Activated CD8-positive, alpha-beta T cell treated with anti-CD3 and anti-CD28 coated beads for 36 hours (primary cell): ENCODE results near the gene OCSTAMP. TPM values are rescaled to one million over a fixed set of nuclear protein-coding genes. Genes with fewer than 3 reads are reported as not detected.

Source experiments
- ATAC-seq: fragments of 200-7000 bp; cut with Tn5 transposase; one replicate; pipeline ENCODE4 v1.10.0; 2021; ENCODE audit warnings: mild to moderate bottlenecking, moderate library complexity
- CTCF ChIA-PET: fragments of 350-600 bp; sonication (Branson Sonifier 250); formaldehyde crosslinking; loops from one replicate; lab custom pipeline; 2021; ENCODE audit warnings: antibody characterized with exemption; lab: Charles Lee
- POLR2A ChIA-PET: fragments of 350-600 bp; sonication (Branson Sonifier 250); formaldehyde crosslinking; loops from one replicate; lab custom pipeline; 2021; ENCODE audit warnings: antibody characterized with exemption; lab: Charles Lee
- DNase-seq: peaks from one replicate; pipeline ENCODE4 v3.0.0-alpha.2; 2020
- H3K27ac Mint-ChIP-seq: one replicate; pipeline ENCODE4 v1.8.0; 2021; ENCODE audit warnings: mild to moderate bottlenecking, mixed read lengths
- H3K27me3 Mint-ChIP-seq: one replicate; pipeline ENCODE4 v1.8.0; 2021; ENCODE audit warnings: mixed read lengths
- H3K36me3 Mint-ChIP-seq: one replicate; pipeline ENCODE4 v1.8.0; 2021; ENCODE audit warnings: low read depth, mixed read lengths
- H3K4me1 Mint-ChIP-seq: one replicate; pipeline ENCODE4 v1.8.0; 2021; ENCODE audit warnings: low read depth, mixed read lengths
- H3K4me3 Mint-ChIP-seq: one replicate; pipeline ENCODE4 v1.8.0; 2021; ENCODE audit warnings: mild to moderate bottlenecking, moderate library complexity, mixed read lengths
- H3K9me3 Mint-ChIP-seq: one replicate; pipeline ENCODE4 v1.8.0; 2021; ENCODE audit warnings: mixed read lengths
- CTCF ChIP-seq: fragments of 200-600 bp; IDR thresholded peaks from one replicate; pipeline ENCODE4 v1.8.0; 2022; ENCODE audit warnings: antibody characterized with exemption, mild to moderate bottlenecking
- intact Hi-C: fragments of 100-400 bp; cut with micrococcal nuclease; formaldehyde crosslinking; loops from one replicate; pipeline ENCODE4 v1.10.0; 2022
- total RNA-seq, 2 experiments: library from RNA; stranded (reverse); gene quantifications; one replicate each; pipeline ENCODE4 v1.2.3, GENCODE V29; 2021

OCSTAMP gene
- total RNA-seq, 2 experiments from 2014 or later, result not detected

GRCh38 chr20:46505506-46505905 lies 44.9 kb downstream of the OCSTAMP start:
- ChIA-PET POLR2A (no interaction called here), CTCF (no interaction called here)
- ATAC-seq (no peak), DNase-seq (no peak)
- H3K27me3 Mint-ChIP-seq, result peaks cover 27% of the 10 kb centered on the region
- no peak overlapping the region for H3K4me3 Mint-ChIP-seq
- intact Hi-C loops, result no loop called here
- H3K9me3 Mint-ChIP-seq, result peaks cover 34% of the 10 kb centered on the region
- peaks cover 21% of the 10 kb centered on the region for H3K4me1 Mint-ChIP-seq
- no peak for TF ChIP-seq CTCF
- H3K36me3 Mint-ChIP-seq, result peaks cover 38% of the 10 kb centered on the region
- no peak overlapping the region for H3K27ac Mint-ChIP-seq

GRCh38 chr20:46501961-46502360 lies 48.5 kb downstream of the OCSTAMP start:
- ChIA-PET POLR2A (no interaction called here), CTCF (no interaction called here)
- DNase-seq, result no peak

GRCh38 chr20:46501337-46501942 lies 49.0 kb downstream of the OCSTAMP start:
- intact Hi-C loops, result no loop called here
- POLR2A ChIA-PET, result no interaction called here

More at GRCh38 chr20:46501961-46502360, 48.5 kb downstream of the OCSTAMP start:
- no peak for ATAC-seq
- TF ChIP-seq CTCF, result no peak
- H3K4me3 Mint-ChIP-seq, result no peak overlapping the region
- H3K36me3 Mint-ChIP-seq, result peaks cover 30% of the 10 kb centered on the region
- peaks cover 44% of the 10 kb centered on the region for H3K9me3 Mint-ChIP-seq
- no peak overlapping the region for H3K27ac Mint-ChIP-seq
- peaks cover 21% of the 10 kb centered on the region for H3K27me3 Mint-ChIP-seq
- intact Hi-C loops, result no loop called here
- H3K4me1 Mint-ChIP-seq, result no peaks in the 10 kb centered on the region

GRCh38 chr20:46494077-46494476 lies 56.4 kb downstream of the OCSTAMP start:
- Mint-ChIP-seq H3K36me3 (no peaks in the 10 kb centered on the region), H3K27ac (no peak overlapping the region), H3K4me3 (no peak overlapping the region), H3K9me3 (no peaks in the 10 kb centered on the region), H3K4me1 (no peaks in the 10 kb centered on the region), H3K27me3 (peaks cover 27% of the 10 kb centered on the region)
- intact Hi-C loops, result no loop called here
- no peak for ATAC-seq
- no peak for DNase-seq
- ChIA-PET CTCF (interaction anchor here (2.0 kb wide), 1 partner anchor 10 kb away, joined by 6 read pairs; no protein-coding TSS in a partner anchor), POLR2A (no interaction called here)
- TF ChIP-seq CTCF, result no peak

More at GRCh38 chr20:46501337-46501942, 49.0 kb downstream of the OCSTAMP start:
- Mint-ChIP-seq H3K4me1 (no peaks in the 10 kb centered on the region), H3K27ac (no peak overlapping the region), H3K4me3 (no peak overlapping the region), H3K27me3 (peaks cover 22% of the 10 kb centered on the region), H3K36me3 (peaks cover 30% of the 10 kb centered on the region), H3K9me3 (peaks cover 44% of the 10 kb centered on the region)
- no peak for ATAC-seq
- CTCF ChIA-PET, result no interaction called here
- TF ChIP-seq CTCF, result no peak
- no peak for DNase-seq

- Mint-ChIP-seq H3K27me3 (peaks cover 34% of the 10 kb centered on the region), H3K4me1 (no peaks in the 10 kb centered on the region), H3K36me3 (no peaks in the 10 kb centered on the region), H3K4me3 (no peak overlapping the region), H3K27ac (no peak overlapping the region), H3K9me3 (no peaks in the 10 kb centered on the region)
- POLR2A ChIA-PET, result no interaction called here
- ATAC-seq (no peak), DNase-seq (no peak)
- intact Hi-C loops, result no loop called here
- no peak for TF ChIP-seq CTCF
- CTCF ChIA-PET, result no interaction called here
Observed at GRCh38 chr20:46491354-46491753, 59.1 kb downstream of the OCSTAMP start.

Other genes starting within 250 kb of the OCSTAMP start
- gene CDH22, start 242.2 kb downstream of the OCSTAMP start, total RNA-seq, result not detected
- gene ELMO2, start 144.0 kb downstream of the OCSTAMP start, total RNA-seq, result 10 to 100 TPM; 36.2 to 38.1 TPM
- gene ZNF334, start 37.1 kb downstream of the OCSTAMP start, total RNA-seq, result 1 to 10 TPM; 4.2 to 4.4 TPM
- gene SLC13A3, start 100.8 kb upstream of the OCSTAMP start, total RNA-seq, result not detected
- 10 to 100 TPM; 12.2 to 13.6 TPM for gene TP53RK, start 138.8 kb upstream of the OCSTAMP start, total RNA-seq
- gene SLC2A10, start 159.0 kb upstream of the OCSTAMP start, total RNA-seq, result not detected